HepG2 (cell line): ENCODE data around the gene PLK3. TPM values are rescaled to one million over a fixed set of nuclear protein-coding genes. Genes with fewer than 3 reads are reported as not detected.
A peak's percentile ranks its signal among the peaks of the same experiment; 100 is the strongest.

Source experiments
- ATAC-seq: fragments of 200-7000 bp; cut with Tn5 transposase; 3 replicates; pipeline ENCODE4 v1.9.1; 2020; ENCODE audit warnings: mild to moderate bottlenecking, moderate library complexity
- BruUV-seq: library from RNA; stranded (reverse); fragments of 400-500 nt; replicated peaks from 2 replicates; lab custom pipeline; 2021; lab: Mats Ljungman, UMichigan
- CTCF ChIA-PET: fragments of 300-600 bp; formaldehyde crosslinking; extraction: SDS; loops from one replicate; lab custom pipeline; 2021; ENCODE audit warnings: low total read pairs, inconsistent platforms, low intra/inter-chr PET ratio; lab: Yijun Ruan, JAX
- POLR2A ChIA-PET: fragments of 350-600 bp; sonication (Branson Sonifier 250); formaldehyde crosslinking; loops from one replicate; lab custom pipeline; 2020; ENCODE audit warnings: antibody characterized with exemption, inconsistent platforms; lab: Yijun Ruan, JAX
- DNase-seq: peaks from one replicate; pipeline ENCODE4 v3.0.0-alpha.2; 2015; ENCODE audit warnings: low spot score
- FAIRE-seq: peaks from 3 replicates; lab custom pipeline; 2011; peaks lifted over from hg19 to GRCh38; lab: Jason Lieb, UNC
- H2AFZ ChIP-seq: one replicate; pipeline ENCODE4 v1.6.1; 2011; ENCODE audit warnings: low read length, inconsistent platforms
- H3K27ac ChIP-seq: fragments of 300-600 bp; 3 replicates; pipeline ENCODE4 v1.8.0; 2011; ENCODE audit warnings: mixed run types, mild to moderate bottlenecking, mixed read lengths, low read length, inconsistent platforms; ENCODE audit not compliant: insufficient read depth; ENCODE audit errors: extremely low read length
- H3K27me3 ChIP-seq, 2 experiments: fragments of 200-600 bp in 1 of 2; 2 replicates in 1 of 2; 3 replicates in 1 of 2; pipeline versions ENCODE4 v1.6.0 to v1.8.0; 2011; ENCODE audit warnings: low read length in 2 of 2, mild to moderate bottlenecking in 2 of 2, moderate library complexity in 2 of 2, inconsistent platforms in 1 of 2; ENCODE audit not compliant: insufficient read depth in 2 of 2, control insufficient read depth in 1 of 2
- H3K36me3 ChIP-seq, 2 experiments: fragments of 200-600 bp in 1 of 2; replicated peaks in 1 of 2; 2 replicates in 1 of 2; 3 replicates in 1 of 2; pipeline versions ENCODE4 v1.5.1 to v1.8.0; 2011; ENCODE audit warnings: low read length in 2 of 2, inconsistent platforms in 1 of 2; ENCODE audit not compliant: insufficient read depth in 2 of 2, control insufficient read depth in 1 of 2
- H3K4me1 ChIP-seq: 2 replicates; pipeline ENCODE4 v1.5.1; 2012; ENCODE audit warnings: low read length, inconsistent platforms; ENCODE audit not compliant: insufficient read depth
- H3K4me2 ChIP-seq: 2 replicates; pipeline ENCODE4 v1.6.0; 2011; ENCODE audit warnings: low read depth, low read length, inconsistent platforms
- H3K4me3 ChIP-seq, 3 experiments: fragments of 200-600 bp in 1 of 3; sonication (generic), shearing (Covaris generic) in 1 of 3; replicated peaks in 1 of 3; 2 replicates each; pipeline ENCODE4 v1.5.1; 2011 to 2016; ENCODE audit warnings: low read length in 3 of 3, inconsistent platforms in 2 of 3, low read depth in 2 of 3, mild to moderate bottlenecking in 2 of 3, control low read depth in 1 of 3, mixed read lengths in 1 of 3; ENCODE audit not compliant: insufficient read depth in 1 of 3
- H3K79me2 ChIP-seq: one replicate; pipeline ENCODE4 v1.6.1; 2011; ENCODE audit warnings: low read length, inconsistent platforms; ENCODE audit not compliant: insufficient read depth
- H3K9ac ChIP-seq: 2 replicates; pipeline ENCODE4 v1.6.0; 2011; ENCODE audit warnings: mild to moderate bottlenecking, low read depth, low read length, inconsistent platforms; ENCODE audit not compliant: insufficient read depth
- H3K9me3 ChIP-seq: 2 replicates; pipeline ENCODE4 v1.5.1; 2012; ENCODE audit warnings: mild to moderate bottlenecking, low read length
- H4K20me1 ChIP-seq: 2 replicates; pipeline ENCODE4 v1.6.0; 2011; ENCODE audit warnings: inconsistent platforms, mild to moderate bottlenecking, low read length, moderate library complexity; ENCODE audit not compliant: insufficient read depth
- GATA4 ChIP-seq: sonication (generic); IDR thresholded peaks from 2 replicates; pipeline ENCODE4 v1.6.1; 2016; ENCODE audit warnings: antibody characterized with exemption, low read depth, borderline replicate concordance
- GTF2F1 ChIP-seq: fragments of 150-350 bp; IDR thresholded peaks from 2 replicates; pipeline ENCODE4 v1.6.1; 2014; ENCODE audit warnings: low read length
- JUND ChIP-seq: sonication (generic); formaldehyde crosslinking; IDR thresholded peaks from 2 replicates; pipeline ENCODE4 v1.8.0; 2022; ENCODE audit warnings: mild to moderate bottlenecking, missing genetic modification reagents
- MAZ ChIP-seq, 2 experiments: sonication (generic) in 1 of 2; formaldehyde crosslinking in 1 of 2; IDR thresholded peaks; 2 replicates each; pipeline versions ENCODE4 v1.5.0 to v1.6.1; 2012 to 2020; ENCODE audit warnings: low read depth in 2 of 2, mild to moderate bottlenecking in 2 of 2, borderline replicate concordance in 1 of 2, improper control_type of control experiment in 1 of 2, low read length in 1 of 2, missing genetic modification reagents in 1 of 2, moderate library complexity in 1 of 2
- MED1 ChIP-seq: sonication (generic); formaldehyde crosslinking; IDR thresholded peaks from 2 replicates; pipeline ENCODE4 v1.4.0; 2020; ENCODE audit warnings: missing genetic modification reagents
- NFKBIZ ChIP-seq: IDR thresholded peaks from 2 replicates; pipeline ENCODE4 v1.6.1; 2018; ENCODE audit warnings: missing genetic modification reagents, missing compliant biosample characterization
- RBFOX2 ChIP-seq: fragments of 200-400 bp; formaldehyde crosslinking; IDR thresholded peaks from 2 replicates; pipeline ENCODE4 v1.6.1; 2017; ENCODE audit warnings: low read depth, mild to moderate bottlenecking, low read length
- REST ChIP-seq, 2 experiments: IDR thresholded peaks; 2 replicates each; pipeline ENCODE4 v1.6.1; 2011 to 2012; ENCODE audit warnings: low read length in 2 of 2, borderline replicate concordance in 1 of 2, low read depth in 1 of 2, mild to moderate bottlenecking in 1 of 2, moderate library complexity in 1 of 2
- RXRB ChIP-seq: IDR thresholded peaks from 2 replicates; pipeline ENCODE4 v1.6.1; 2016; ENCODE audit warnings: borderline replicate concordance, missing genetic modification reagents, missing compliant biosample characterization
- SNAPC2 ChIP-seq: sonication (generic); formaldehyde crosslinking; IDR thresholded peaks from 2 replicates; pipeline ENCODE4 v1.8.1; 2022; ENCODE audit warnings: mild to moderate bottlenecking, missing genetic modification reagents
- TEAD3 ChIP-seq: optimal IDR thresholded peaks from 2 replicates; pipeline ENCODE3; 2016; ENCODE audit warnings: borderline replicate concordance
- ZBTB7B ChIP-seq: sonication (generic); formaldehyde crosslinking; IDR thresholded peaks from 2 replicates; pipeline ENCODE4 v1.4.0; 2020; ENCODE audit warnings: missing genetic modification reagents
- ZNF264 ChIP-seq: sonication (generic); formaldehyde crosslinking; IDR thresholded peaks from 2 replicates; pipeline ENCODE4 v1.4.0; 2020; ENCODE audit warnings: missing genetic modification reagents
- ZNF296 ChIP-seq: sonication (generic); formaldehyde crosslinking; conservative IDR thresholded peaks from 2 replicates; pipeline ENCODE4 v1.5.0; 2020; ENCODE audit warnings: mild to moderate bottlenecking, missing genetic modification reagents
- ZNF83 ChIP-seq: sonication (generic); formaldehyde crosslinking; IDR thresholded peaks from 2 replicates; pipeline ENCODE4 v1.4.0; 2020; ENCODE audit warnings: missing genetic modification reagents, mild to moderate bottlenecking, borderline replicate concordance
- ZSCAN25 ChIP-seq: sonication (generic); formaldehyde crosslinking; IDR thresholded peaks from 2 replicates; pipeline ENCODE4 v1.8.0; 2022; ENCODE audit warnings: mild to moderate bottlenecking, missing genetic modification reagents
- WGBS: methylation state at CpG from one replicate; pipeline ENCODE4 v1.1.6; 2017; ENCODE audit warnings: low lambda C conversion rate; 5-methylcytosine and 5-hydroxymethylcytosine counted together
- in situ Hi-C: cut with HindIII; loops from 2 replicates; pipeline ENCODE4 v1.10.0; 2017; ENCODE audit warnings: low pct_unique_long_range_greater_than_20kb; ENCODE audit not compliant: extremely low pct_ligation_motif_present
- intact Hi-C: fragments of 100-400 bp; cut with micrococcal nuclease; formaldehyde crosslinking; loops from one replicate; pipeline ENCODE4 v1.10.0; 2022; ENCODE audit not compliant: unreplicated experiment
- polyA plus RNA-seq, 8 experiments: library from polyadenylated mRNA; depleted of rRNA in 3 of 8; stranded (reverse) in 7 of 8; unstranded in 1 of 8; fragments of >200 nt; fragmentation: Illumina TruSeq in 4 of 8; extraction: Trizol in 4 of 8; gene quantifications; 2 replicates each; pipeline versions ENCODE4 v1.2.1 to v1.2.3, GENCODE V29; 2011 to 2016; ENCODE audit warnings: low read depth in 4 of 8, missing spikeins in 1 of 8, mixed read lengths in 1 of 8; ENCODE audit not compliant: insufficient read depth in 1 of 8
- total RNA-seq, 5 experiments: library from RNA; depleted of rRNA; stranded (reverse); fragments of >200 nt; fragmentation: Illumina TruSeq; extraction: Trizol; gene quantifications; 2 replicates each; pipeline ENCODE4 v1.2.3, GENCODE V29; 2016; ENCODE audit warnings: low read depth in 1 of 5

Gene PLK3
- total and polyA plus RNA-seq, 2 of the 13 experiments (the other 11 are each of a cell fraction or from before 2014, with no cell fraction given), result 9.8 to 16.9 TPM

GRCh38 chr1:44808063-44808937, 8.1 kb downstream of the PLK3 start, which contains the start of gene BTBD19 (continued):
- TF ChIP-seq NFKBIZ (CRISPR knock-in tag), result peak; percentile 81; the same call in 1 of the 2 replicates
- TF ChIP-seq RXRB, result peak; percentile 43; the same call in 1 of the 2 replicates
- peak; percentile 80 for TF ChIP-seq RBFOX2
- TF ChIP-seq, all 625 proteins: peak for 120

GRCh38 chr1:44808938-44809917, 9.1 kb downstream of the PLK3 start:
- peak; percentile 80 for FAIRE-seq
- in situ Hi-C loops, result no loop called here
- Histone ChIP-seq H3K27me3 (no peaks in the 10 kb centered on the region), H3K9ac (peak overlapping the region; percentile 99), H3K79me2 (peaks cover 11% of the 10 kb centered on the region), H3K4me3 (peak overlapping the region; percentile 70 to 87 (median 78)), H3K27ac (peak overlapping the region; percentile 100), H3K4me2 (peak overlapping the region; percentile 98), H4K20me1 (no peaks in the 10 kb centered on the region), H3K4me1 (peaks cover 72% of the 10 kb centered on the region), H3K9me3 (no peaks in the 10 kb centered on the region), H3K36me3 (peaks cover 0 to 16% of the 10 kb centered on the region in 2 experiments; a peak in 2 of 5 replicates), H2AFZ (no peak overlapping the region)
- POLR2A ChIA-PET, result interaction anchor here (0.9 to 12.9 kb wide), 23 partner anchors 10 to 682 kb away, joined by 3 to 570 read pairs (median 11); partner anchors contain the start of genes BEST4, EIF2B3, HECTD3 and MUTYH
- ATAC-seq, result peak; percentile 18
- peak; percentile 66 for DNase-seq
- CTCF ChIA-PET, result no interaction called here
- 3% methylated on average over 4 of the region's 6 CpGs for WGBS
- intact Hi-C loops, result loop anchor here (2.0 kb wide), 2 partner anchors 16 to 18 kb away; no protein-coding TSS in a partner anchor
- TSS peak; percentile 47 for BruUV-seq
- TF ChIP-seq GTF2F1 (no peak), ZNF83 (no peak), MED1 (CRISPR knock-in tag) (peak; percentile 38; the same call in 1 of the 2 replicates), ZBTB7B (CRISPR knock-in tag) (peak; percentile 35; the same call in 1 of the 2 replicates), SNAPC2 (CRISPR knock-in tag) (peak; percentile 26; the same call in 1 of the 2 replicates), ZNF296 (CRISPR knock-in tag) (0 out of 2 replicates have a peak, but pooled peaks have one; percentile 45), TEAD3 (CRISPR knock-in tag) (no peak), GATA4 (0 out of 2 replicates have a peak, but pooled peaks have one; percentile 12), MAZ (IDR thresholded peaks at IDR 0.05; ENCODE audit: borderline replicate concordance, low read depth, low read length) (no peak), MAZ (CRISPR knock-in tag; IDR thresholded peaks at IDR 0.05; ENCODE audit: low read depth) (no peak; the same call in none of the 2 replicates), REST (IDR thresholded peaks at IDR 0.05; ENCODE audit: borderline replicate concordance in 1 of 2, low read depth in 1 of 2, low read length in 2 of 2) (peak in 1 of 2 experiments; percentile 28; a peak in 1 of 4 replicates), ZSCAN25 (CRISPR knock-in tag) (0 out of 2 replicates have a peak, but pooled peaks have one; percentile 22), ZNF264 (CRISPR knock-in tag) (peak; percentile 17; the same call in 1 of the 2 replicates), JUND (CRISPR knock-in tag) (no peak)
